HCT116 (cell line): ENCODE data around the gene IRAG1. TPM values are rescaled to one million over a fixed set of nuclear protein-coding genes. Genes with fewer than 3 reads are reported as not detected.

Experiments
- ATAC-seq: fragments of 200-7000 bp; cut with Tn5 transposase; 2 replicates; pipeline ENCODE4 v1.9.1; 2020; ENCODE audit warnings: mild to moderate bottlenecking, moderate library complexity
- BruUV-seq: library from RNA; stranded (reverse); fragments of 400-500 nt; replicated peaks from 2 replicates; lab custom pipeline; 2021; lab: Mats Ljungman, UMichigan
- CTCF ChIA-PET: fragments of 300-600 bp; sonication (Branson Sonifier 250); formaldehyde crosslinking; loops from one replicate; lab custom pipeline; 2021; ENCODE audit warnings: antibody characterized with exemption; lab: Charles Lee
- POLR2A ChIA-PET: fragments of 300-600, 350-600 bp; sonication (Branson Sonifier 250); formaldehyde crosslinking; loops from one replicate; lab custom pipeline; 2021; ENCODE audit warnings: antibody characterized with exemption; lab: Charles Lee
- RAD21 ChIA-PET, 2 experiments: fragments of 300-600 bp; sonication (Branson Sonifier 250); formaldehyde crosslinking; loops; one replicate each; lab custom pipeline; 2023; ENCODE audit warnings: low total read pairs in 2 of 2; ENCODE audit not compliant: uncharacterized antibody in 2 of 2, unreplicated experiment in 2 of 2, low non-redundant PET in 1 of 2; lab: Charles Lee
- DNase-seq: peaks from one replicate; pipeline ENCODE4 v3.0.0-alpha.2; 2010; ENCODE audit warnings: low read depth, low spot score
- H2AFZ ChIP-seq: fragments of 200-600 bp; shearing (Covaris generic), sonication (generic); 2 replicates; pipeline ENCODE4 v1.6.1; 2017; ENCODE audit warnings: low read depth, mixed run types, mixed read lengths, antibody characterized with exemption, low read length; ENCODE audit not compliant: poor library complexity, severe bottlenecking
- H3K27ac ChIP-seq: 2 replicates; pipeline ENCODE4 v1.5.1; 2012; ENCODE audit warnings: low read depth, low read length
- H3K27me3 ChIP-seq: fragments of 200-600 bp; sonication (generic); 2 replicates; pipeline ENCODE4 v1.6.1; 2016; ENCODE audit warnings: mixed run types, low read length, mixed read lengths; ENCODE audit not compliant: insufficient read depth
- H3K36me3 ChIP-seq, 2 experiments: fragments of 200-500 bp in 1 of 2; fragments of 200-600 bp in 1 of 2; sonication (Bioruptor generic) in 1 of 2; sonication (generic) in 1 of 2; 2 replicates each; pipeline versions ENCODE4 v1.5.1 to v1.6.1; 2014 to 2016; ENCODE audit warnings: low read length in 2 of 2, inconsistent platforms in 1 of 2, mixed read lengths in 1 of 2, mixed run types in 1 of 2; ENCODE audit not compliant: insufficient read depth in 2 of 2, control insufficient read depth in 1 of 2
- H3K4me1 ChIP-seq, 2 experiments: fragments of 200-600 bp in 1 of 2; sonication (generic) in 1 of 2; 2 replicates each; pipeline versions ENCODE4 v1.5.1 to v1.6.1; 2012 to 2017; ENCODE audit warnings: low read length in 2 of 2, inconsistent platforms in 1 of 2, mild to moderate bottlenecking in 1 of 2, mixed read lengths in 1 of 2, mixed run types in 1 of 2, moderate library complexity in 1 of 2; ENCODE audit not compliant: insufficient read depth in 2 of 2, control insufficient read depth in 1 of 2
- H3K4me2 ChIP-seq: fragments of 200-600 bp; sonication (generic); 2 replicates; pipeline ENCODE4 v1.6.1; 2017; ENCODE audit warnings: mixed run types, low read length, mixed read lengths
- H3K4me3 ChIP-seq, 2 experiments: fragments of 200-600 bp in 1 of 2; sonication (generic) in 1 of 2; replicated peaks in 1 of 2; 2 replicates each; pipeline ENCODE4 v1.5.1; 2011 to 2016; ENCODE audit warnings: low read length in 2 of 2, control low read depth in 1 of 2, low read depth in 1 of 2, mild to moderate bottlenecking in 1 of 2, mixed read lengths in 1 of 2, mixed run types in 1 of 2
- H3K79me2 ChIP-seq: fragments of 200-600 bp; sonication (generic); 2 replicates; pipeline ENCODE4 v1.6.1; 2017; ENCODE audit warnings: mild to moderate bottlenecking, mixed run types, low read length, moderate library complexity, mixed read lengths; ENCODE audit not compliant: insufficient read depth
- H3K9ac ChIP-seq: fragments of 200-600 bp; sonication (generic); 2 replicates; pipeline ENCODE4 v1.6.1; 2016; ENCODE audit warnings: low read length, mixed read lengths
- H3K9me2 ChIP-seq: fragments of 200-600 bp; sonication (generic), shearing (Covaris generic); 2 replicates; pipeline ENCODE4 v1.6.1; 2017; ENCODE audit warnings: mixed run types, mild to moderate bottlenecking, moderate library complexity; ENCODE audit not compliant: insufficient read depth
- H3K9me3 ChIP-seq, 2 experiments: fragments of 200-500 bp in 1 of 2; fragments of 200-600 bp in 1 of 2; sonication (Bioruptor generic) in 1 of 2; sonication (generic) in 1 of 2; 2 replicates each; pipeline ENCODE4 v1.6.1; 2014 to 2017; ENCODE audit warnings: low read length in 2 of 2, mixed read lengths in 2 of 2, inconsistent platforms in 1 of 2, low read depth in 1 of 2, mild to moderate bottlenecking in 1 of 2, mixed run types in 1 of 2, moderate library complexity in 1 of 2; ENCODE audit not compliant: control insufficient read depth in 1 of 2, insufficient read depth in 1 of 2
- H4K20me1 ChIP-seq: fragments of 200-600 bp; sonication (generic), shearing (Covaris generic); 2 replicates; pipeline ENCODE4 v1.6.1; 2017; ENCODE audit warnings: mixed run types, mild to moderate bottlenecking, moderate library complexity; ENCODE audit not compliant: insufficient read depth
- CBX3 ChIP-seq: IDR thresholded peaks from 2 replicates; pipeline ENCODE4 v1.6.1; 2012; ENCODE audit warnings: low read depth
- ELF1 ChIP-seq: IDR thresholded peaks from 2 replicates; pipeline ENCODE4 v1.6.1; 2012; ENCODE audit warnings: low read depth, borderline replicate concordance
- EZH2 ChIP-seq: fragments of 200-600 bp; sonication (generic); IDR thresholded peaks from 2 replicates; pipeline ENCODE4 v1.6.1; 2017; ENCODE audit warnings: antibody characterized with exemption, mixed run types
- EZH2phosphoT487 ChIP-seq: fragments of 200-600 bp; IDR thresholded peaks from 2 replicates; pipeline ENCODE4 v1.6.1; 2018; ENCODE audit warnings: antibody characterized with exemption, borderline replicate concordance
- FOSL1 ChIP-seq: IDR thresholded peaks from 2 replicates; pipeline ENCODE4 v1.6.1; 2012; ENCODE audit warnings: low read depth
- JUND ChIP-seq: IDR thresholded peaks from 2 replicates; pipeline ENCODE4 v1.6.1; 2012
- POLR2A ChIP-seq: IDR thresholded peaks from 2 replicates; pipeline ENCODE4 v1.7.0; 2011; ENCODE audit warnings: borderline replicate concordance; ENCODE audit not compliant: insufficient read depth, insufficient read length; ENCODE audit errors: extremely low read depth
- RAD21 ChIP-seq: IDR thresholded peaks from 2 replicates; pipeline ENCODE4 v1.6.1; 2012; ENCODE audit warnings: low read depth, mild to moderate bottlenecking
- SIN3A ChIP-seq: IDR thresholded peaks from 2 replicates; pipeline ENCODE4 v1.6.1; 2012; ENCODE audit warnings: low read depth
- SRF ChIP-seq: IDR thresholded peaks from 2 replicates; pipeline ENCODE4 v1.6.1; 2012; ENCODE audit warnings: low read depth
- TCF7L2 ChIP-seq: IDR thresholded peaks from 2 replicates; pipeline ENCODE4 v1.7.0; 2011; ENCODE audit warnings: borderline replicate concordance, inconsistent platforms; ENCODE audit not compliant: insufficient read depth, insufficient read length; ENCODE audit errors: extremely low read depth
- YY1 ChIP-seq: IDR thresholded peaks from 2 replicates; pipeline ENCODE4 v1.6.1; 2011; ENCODE audit warnings: low read length, low read depth, moderate library complexity, mild to moderate bottlenecking; ENCODE audit not compliant: insufficient replicate concordance; ENCODE audit errors: extremely low read depth
- ZBTB33 ChIP-seq: IDR thresholded peaks from 2 replicates; pipeline ENCODE4 v1.6.1; 2011; ENCODE audit warnings: mild to moderate bottlenecking, low read length, moderate library complexity; ENCODE audit not compliant: insufficient replicate concordance; ENCODE audit errors: extremely low read depth
- ZFX ChIP-seq: fragments of 450-650 bp; IDR thresholded peaks from 2 replicates; pipeline ENCODE4 v1.6.1; 2017
- ZNF274 ChIP-seq: fragments of 200-500 bp; sonication (Bioruptor generic); IDR thresholded peaks from 2 replicates; pipeline ENCODE4 v1.6.1; 2014; ENCODE audit warnings: mild to moderate bottlenecking, low read depth, low read length, inconsistent platforms
- intact Hi-C: fragments of 100-400 bp; cut with micrococcal nuclease; formaldehyde crosslinking; loops from 2 replicates; pipeline ENCODE4 v1.10.0; 2022
- total RNA-seq: library from RNA; stranded (reverse); gene quantifications from one replicate; pipeline ENCODE4 v1.2.1, GENCODE V29; 2021; ENCODE audit not compliant: unreplicated experiment
- TF ChIP-seq, protein P1 (sequence below): IDR thresholded peaks from 2 replicates; pipeline ENCODE4 v1.6.1; 2012; ENCODE audit warnings: low read depth
- TF ChIP-seq, protein P2 (sequence below), 3 experiments: fragments of 200-600 bp in 1 of 3; sonication (generic) in 1 of 3; IDR thresholded peaks in 2 of 3; conservative IDR thresholded peaks in 1 of 3; 2 replicates each; pipeline ENCODE4 v1.5.1; 2012 to 2017; ENCODE audit warnings: low read depth in 2 of 3, low read length in 2 of 3, antibody characterized with exemption in 1 of 3, borderline replicate concordance in 1 of 3, control low read depth in 1 of 3, mild to moderate bottlenecking in 1 of 3, mixed read lengths in 1 of 3, mixed run types in 1 of 3, moderate library complexity in 1 of 3; ENCODE audit not compliant: insufficient read depth in 1 of 3
- TF ChIP-seq, protein P3 (sequence below): IDR thresholded peaks from 2 replicates; pipeline ENCODE4 v1.6.1; 2012

IRAG1 gene
- total RNA-seq, 1 experiment from 2014 or later: 3.7 TPM

DNA sequence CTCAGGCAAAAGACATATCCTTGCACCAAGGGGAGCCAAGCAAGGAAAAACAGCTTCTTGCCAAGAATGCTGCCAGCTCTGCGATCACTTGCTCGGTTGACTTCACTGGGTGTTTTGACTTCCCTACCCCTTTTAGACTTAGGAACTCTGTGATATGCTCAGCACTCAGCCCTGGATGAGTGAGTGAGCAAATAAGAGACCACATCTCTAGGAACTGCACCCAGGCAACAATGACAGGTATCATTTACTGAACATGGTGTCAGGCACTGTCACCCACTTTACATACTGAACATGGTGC, 3.7 kb upstream of the IRAG1 start:
- H3K4me3 ChIP-seq: no peak overlapping the region
- intact Hi-C loops: no loop called here
- H3K9ac ChIP-seq: no peak overlapping the region
- no peaks in the 10 kb centered on the region for H3K27me3 ChIP-seq
- ChIA-PET POLR2A (no interaction called here), RAD21 (no interaction called here), CTCF (no interaction called here)
- no peaks in the 10 kb centered on the region for H3K9me2 ChIP-seq
- H2AFZ ChIP-seq: no peak overlapping the region
- no TSS peak for BruUV-seq
- no peaks in the 10 kb centered on the region for H4K20me1 ChIP-seq
- no peak for TF ChIP-seq SRF
- TF ChIP-seq POLR2A: no peak
- no peak for TF ChIP-seq ZNF274
- no peak for TF ChIP-seq TCF7L2
- TF ChIP-seq, protein P1, sequence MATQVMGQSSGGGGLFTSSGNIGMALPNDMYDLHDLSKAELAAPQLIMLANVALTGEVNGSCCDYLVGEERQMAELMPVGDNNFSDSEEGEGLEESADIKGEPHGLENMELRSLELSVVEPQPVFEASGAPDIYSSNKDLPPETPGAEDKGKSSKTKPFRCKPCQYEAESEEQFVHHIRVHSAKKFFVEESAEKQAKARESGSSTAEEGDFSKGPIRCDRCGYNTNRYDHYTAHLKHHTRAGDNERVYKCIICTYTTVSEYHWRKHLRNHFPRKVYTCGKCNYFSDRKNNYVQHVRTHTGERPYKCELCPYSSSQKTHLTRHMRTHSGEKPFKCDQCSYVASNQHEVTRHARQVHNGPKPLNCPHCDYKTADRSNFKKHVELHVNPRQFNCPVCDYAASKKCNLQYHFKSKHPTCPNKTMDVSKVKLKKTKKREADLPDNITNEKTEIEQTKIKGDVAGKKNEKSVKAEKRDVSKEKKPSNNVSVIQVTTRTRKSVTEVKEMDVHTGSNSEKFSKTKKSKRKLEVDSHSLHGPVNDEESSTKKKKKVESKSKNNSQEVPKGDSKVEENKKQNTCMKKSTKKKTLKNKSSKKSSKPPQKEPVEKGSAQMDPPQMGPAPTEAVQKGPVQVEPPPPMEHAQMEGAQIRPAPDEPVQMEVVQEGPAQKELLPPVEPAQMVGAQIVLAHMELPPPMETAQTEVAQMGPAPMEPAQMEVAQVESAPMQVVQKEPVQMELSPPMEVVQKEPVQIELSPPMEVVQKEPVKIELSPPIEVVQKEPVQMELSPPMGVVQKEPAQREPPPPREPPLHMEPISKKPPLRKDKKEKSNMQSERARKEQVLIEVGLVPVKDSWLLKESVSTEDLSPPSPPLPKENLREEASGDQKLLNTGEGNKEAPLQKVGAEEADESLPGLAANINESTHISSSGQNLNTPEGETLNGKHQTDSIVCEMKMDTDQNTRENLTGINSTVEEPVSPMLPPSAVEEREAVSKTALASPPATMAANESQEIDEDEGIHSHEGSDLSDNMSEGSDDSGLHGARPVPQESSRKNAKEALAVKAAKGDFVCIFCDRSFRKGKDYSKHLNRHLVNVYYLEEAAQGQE: no peak
- TF ChIP-seq ZBTB33: no peak
- no peak for TF ChIP-seq EZH2
- TF ChIP-seq ZFX: no peak
- no peak for TF ChIP-seq RAD21
- no peak for TF ChIP-seq CBX3
- no peak for TF ChIP-seq EZH2phosphoT487
- no peak for TF ChIP-seq FOSL1
- TF ChIP-seq, protein P2, sequence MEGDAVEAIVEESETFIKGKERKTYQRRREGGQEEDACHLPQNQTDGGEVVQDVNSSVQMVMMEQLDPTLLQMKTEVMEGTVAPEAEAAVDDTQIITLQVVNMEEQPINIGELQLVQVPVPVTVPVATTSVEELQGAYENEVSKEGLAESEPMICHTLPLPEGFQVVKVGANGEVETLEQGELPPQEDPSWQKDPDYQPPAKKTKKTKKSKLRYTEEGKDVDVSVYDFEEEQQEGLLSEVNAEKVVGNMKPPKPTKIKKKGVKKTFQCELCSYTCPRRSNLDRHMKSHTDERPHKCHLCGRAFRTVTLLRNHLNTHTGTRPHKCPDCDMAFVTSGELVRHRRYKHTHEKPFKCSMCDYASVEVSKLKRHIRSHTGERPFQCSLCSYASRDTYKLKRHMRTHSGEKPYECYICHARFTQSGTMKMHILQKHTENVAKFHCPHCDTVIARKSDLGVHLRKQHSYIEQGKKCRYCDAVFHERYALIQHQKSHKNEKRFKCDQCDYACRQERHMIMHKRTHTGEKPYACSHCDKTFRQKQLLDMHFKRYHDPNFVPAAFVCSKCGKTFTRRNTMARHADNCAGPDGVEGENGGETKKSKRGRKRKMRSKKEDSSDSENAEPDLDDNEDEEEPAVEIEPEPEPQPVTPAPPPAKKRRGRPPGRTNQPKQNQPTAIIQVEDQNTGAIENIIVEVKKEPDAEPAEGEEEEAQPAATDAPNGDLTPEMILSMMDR (IDR thresholded peaks at IDR 0.05 in 2 of 3, conservative IDR thresholded peaks at IDR 0.05 in 1 of 3; ENCODE audit: borderline replicate concordance in 1 of 3, insufficient read depth in 1 of 3, low read depth in 2 of 3, low read length in 2 of 3): no peak
- TF ChIP-seq, protein P3, sequence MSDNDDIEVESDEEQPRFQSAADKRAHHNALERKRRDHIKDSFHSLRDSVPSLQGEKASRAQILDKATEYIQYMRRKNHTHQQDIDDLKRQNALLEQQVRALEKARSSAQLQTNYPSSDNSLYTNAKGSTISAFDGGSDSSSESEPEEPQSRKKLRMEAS: no peak
- TF ChIP-seq YY1: no peak
- TF ChIP-seq SIN3A: no peak
- TF ChIP-seq ELF1: no peak
- no peak for TF ChIP-seq JUND
- H3K4me1 ChIP-seq: peaks cover 8 to 34% of the 10 kb centered on the region in 2 experiments
- no peaks in the 10 kb centered on the region for H3K9me3 ChIP-seq
- H3K27ac ChIP-seq: no peak overlapping the region
- no peaks in the 10 kb centered on the region for H3K36me3 ChIP-seq
- ATAC-seq (no peak), DNase-seq (no peak)
- H3K79me2 ChIP-seq: no peaks in the 10 kb centered on the region
- H3K4me2 ChIP-seq: no peak overlapping the region
